SW 1271 (cell line): ENCODE data around the gene CAMLG.
"Not testable (repeated sequence)": the region's sequence is repeated elsewhere in the genome, so short reads cannot be mapped to it uniquely, and the experiment has no call there.

Experiments
- DNase-seq, 2 experiments: peaks; one replicate each; lab custom pipeline; 2025; lab: John Stamatoyannopoulos, UW

Gene CAMLG

GRCh38 chr5:134738133-134738962, at the start of gene CAMLG:
CAMLG (plus strand) TSS chr5:134738548; CDS start chr5:134738621, 73 bp downstream.
- DNase-seq = peak; percentile 96 to 97

DNA sequence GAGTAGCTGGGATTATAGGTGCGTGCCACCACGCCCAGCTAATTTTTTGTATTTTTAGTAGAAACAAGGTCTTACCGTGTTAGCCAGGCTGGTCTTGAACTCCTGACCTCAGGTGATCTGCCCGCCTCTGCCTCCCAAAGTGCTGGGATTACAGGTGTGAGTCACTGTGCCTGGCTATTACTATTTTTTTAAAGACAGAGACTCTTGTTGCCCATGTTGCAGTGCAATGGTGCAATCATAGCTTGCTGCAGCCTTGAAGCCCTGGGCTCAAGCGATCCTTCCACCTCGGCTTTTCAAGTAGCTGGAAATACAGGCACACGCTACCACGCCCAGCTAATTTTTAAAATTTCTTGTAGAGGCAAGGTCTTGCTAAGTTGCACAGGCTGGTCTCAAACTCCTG, 48.2 kb upstream of the CAMLG start:
- not testable (repeated sequence) for DNase-seq

DNA sequence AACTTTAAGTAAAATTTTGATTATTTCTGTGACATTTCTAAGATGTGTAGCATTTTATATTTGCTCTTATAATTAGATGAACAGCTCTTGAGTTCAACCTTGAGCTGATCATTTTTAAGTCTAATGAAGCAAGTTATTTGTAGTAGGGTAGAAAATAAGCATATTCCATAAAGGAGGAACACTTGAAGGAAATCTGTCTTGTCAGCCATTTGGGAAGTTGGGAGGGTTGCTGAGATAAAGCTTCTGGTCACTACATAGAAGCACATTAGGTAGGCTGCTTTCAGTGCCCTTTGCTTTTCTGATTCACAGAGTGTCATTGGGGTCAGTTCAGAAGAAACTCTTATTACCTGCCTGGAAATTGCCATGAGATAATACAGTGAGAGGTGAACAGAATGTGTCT, 45.6 kb upstream of the CAMLG start:
- DNase-seq = no peak

DNA sequence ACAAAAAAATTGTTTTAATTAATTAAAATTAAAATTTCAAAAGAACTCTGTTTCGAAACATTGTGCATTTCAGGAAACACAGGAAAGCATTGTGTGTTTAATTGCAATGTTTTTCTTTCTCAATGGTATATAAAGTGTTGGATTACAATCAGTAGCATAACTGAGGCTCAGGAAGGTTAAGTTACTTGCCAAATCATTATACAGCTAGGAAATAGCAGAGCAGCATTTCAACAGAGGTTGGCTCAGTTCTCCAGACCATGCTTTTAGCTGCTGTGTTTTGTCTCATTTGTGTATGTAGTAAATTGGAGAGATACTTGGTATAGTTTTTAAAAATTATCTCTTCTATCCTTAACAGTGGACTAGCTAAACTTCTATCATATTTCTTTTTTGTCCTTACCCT, 30.0 kb upstream of the CAMLG start:
- no peak for DNase-seq

- no peak for DNase-seq
Observed at GRCh38 chr5:134714120-134714519, 24.2 kb upstream of the CAMLG start.

DNA sequence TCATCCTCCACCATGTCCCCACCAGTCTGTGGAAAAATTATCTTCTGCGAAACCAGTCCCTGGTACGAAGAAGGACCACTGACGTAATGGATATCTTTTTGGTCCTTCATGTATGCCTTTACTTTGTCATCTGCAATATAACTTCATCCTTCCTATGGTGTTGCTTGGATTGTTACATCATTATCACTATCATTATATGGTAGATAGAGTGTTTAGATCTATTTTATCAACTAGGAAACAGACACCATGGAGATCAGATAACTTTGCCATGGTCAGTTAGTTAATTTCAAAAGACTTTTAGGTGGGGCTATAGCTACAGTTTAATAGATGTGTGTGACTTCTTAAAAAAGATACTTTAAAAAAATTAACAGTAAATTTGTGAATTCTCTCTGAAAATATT, 23.8 kb upstream of the CAMLG start:
- DNase-seq = no peak

DNA sequence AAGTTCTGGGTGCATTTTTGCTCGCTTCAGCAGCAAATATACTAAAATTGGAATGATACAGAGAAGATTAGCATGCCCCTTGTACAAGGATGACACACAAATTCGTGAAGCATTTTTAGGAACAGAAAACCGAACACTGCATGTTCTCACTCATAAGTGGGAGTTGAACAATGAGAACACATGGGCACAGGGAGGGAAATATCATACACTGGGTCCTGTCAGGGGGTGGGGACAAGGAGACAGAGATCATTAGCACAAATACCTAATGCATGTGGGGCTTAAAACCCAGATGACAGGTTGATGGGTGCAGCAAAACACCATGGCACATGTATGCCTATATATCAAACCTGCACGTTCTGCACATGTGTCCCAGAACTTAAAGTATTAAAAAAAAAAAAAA, 22.9 kb upstream of the CAMLG start:
- not testable (repeated sequence) for DNase-seq

- DNase-seq = no peak
Observed at GRCh38 chr5:134724872-134725271, 13.5 kb upstream of the CAMLG start.

DNA sequence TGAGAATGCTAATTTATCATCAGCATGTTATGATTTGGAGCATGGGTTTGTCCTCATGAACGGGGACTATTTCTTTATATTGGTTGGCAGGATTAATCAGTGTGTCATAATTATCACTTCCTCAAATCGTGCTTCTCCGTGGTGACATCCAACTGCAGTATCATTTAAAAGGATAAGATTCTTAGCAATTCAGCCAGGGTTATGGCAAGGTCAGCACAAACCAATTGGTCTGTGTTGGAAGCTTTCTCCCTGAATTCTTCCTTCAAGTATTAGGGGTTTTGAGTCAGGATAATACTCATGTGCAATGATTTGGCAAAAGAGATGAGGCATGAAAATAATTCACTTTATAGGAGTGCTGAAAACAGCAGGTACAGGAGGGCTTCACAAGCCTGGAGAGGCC, 5.5 kb upstream of the CAMLG start:
- no peak for DNase-seq

DNA sequence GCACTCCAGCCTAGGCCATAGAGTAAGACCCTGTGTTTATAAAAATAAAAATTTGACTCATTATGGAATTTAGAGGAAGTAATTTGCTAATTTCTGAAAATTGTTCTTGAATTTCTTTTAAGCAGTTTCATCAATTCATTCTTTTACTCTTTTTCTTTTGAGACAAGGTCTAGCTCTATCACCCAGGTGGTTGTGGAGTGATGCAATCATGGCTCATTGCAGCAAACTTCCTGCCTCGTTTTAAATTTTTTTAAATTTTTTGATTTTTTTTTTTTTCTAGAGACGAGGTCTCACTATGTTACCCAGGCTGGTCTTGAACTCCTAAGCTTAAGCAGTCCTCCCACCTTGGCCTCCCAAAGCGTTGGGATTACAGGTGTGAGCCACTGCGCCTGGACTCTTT, 3.1 kb upstream of the CAMLG start:
- DNase-seq = no peak

GRCh38 chr5:134736173-134736812, 2.1 kb upstream of the CAMLG start:
- DNase-seq = no peak

DNA sequence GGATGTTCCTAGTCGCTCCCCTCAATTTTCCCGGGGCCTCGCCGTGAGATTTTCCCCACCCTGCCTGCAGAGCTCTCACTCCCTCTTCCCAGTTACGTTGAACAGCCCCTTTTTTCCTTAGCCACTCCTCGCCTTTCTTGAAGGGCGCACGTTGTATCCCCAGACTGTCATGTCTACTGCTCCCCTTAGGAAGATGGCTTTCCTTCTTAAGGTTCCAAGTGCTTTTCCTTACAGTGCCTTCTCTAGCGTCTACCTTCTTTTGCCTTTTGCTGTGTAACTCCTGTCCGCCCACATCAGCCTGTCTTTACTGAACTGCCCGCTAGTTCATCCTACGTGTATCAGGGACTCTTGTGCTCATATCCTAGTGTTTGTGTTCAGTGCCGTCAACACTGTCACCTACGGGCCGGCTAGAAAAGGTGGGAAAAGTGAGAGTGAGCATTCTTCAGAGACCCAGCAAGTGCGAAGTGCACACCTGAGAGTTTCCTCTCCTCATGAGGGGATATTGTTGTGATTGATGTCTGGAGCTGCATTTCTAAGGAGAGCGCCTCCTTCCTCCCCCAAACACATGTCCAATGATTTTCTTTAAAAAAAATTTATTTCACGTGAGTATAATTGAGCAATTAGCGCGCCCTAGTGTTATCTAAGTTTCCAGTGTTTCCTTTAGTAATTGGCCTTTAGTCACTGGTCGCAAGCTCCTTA, 764 bp downstream of the CAMLG start:
- DNase-seq = peak; percentile 25 to 87

- no peak for DNase-seq
Observed at GRCh38 chr5:134741052-134741451, 2.7 kb downstream of the CAMLG start.

- no peak for DNase-seq
Observed at GRCh38 chr5:134742134-134742533, 3.8 kb downstream of the CAMLG start.

GRCh38 chr5:134749415-134749814, 11.1 kb downstream of the CAMLG start:
- no peak for DNase-seq

GRCh38 chr5:134758176-134758503, 19.8 kb downstream of the CAMLG start:
- no peak for DNase-seq

DNA sequence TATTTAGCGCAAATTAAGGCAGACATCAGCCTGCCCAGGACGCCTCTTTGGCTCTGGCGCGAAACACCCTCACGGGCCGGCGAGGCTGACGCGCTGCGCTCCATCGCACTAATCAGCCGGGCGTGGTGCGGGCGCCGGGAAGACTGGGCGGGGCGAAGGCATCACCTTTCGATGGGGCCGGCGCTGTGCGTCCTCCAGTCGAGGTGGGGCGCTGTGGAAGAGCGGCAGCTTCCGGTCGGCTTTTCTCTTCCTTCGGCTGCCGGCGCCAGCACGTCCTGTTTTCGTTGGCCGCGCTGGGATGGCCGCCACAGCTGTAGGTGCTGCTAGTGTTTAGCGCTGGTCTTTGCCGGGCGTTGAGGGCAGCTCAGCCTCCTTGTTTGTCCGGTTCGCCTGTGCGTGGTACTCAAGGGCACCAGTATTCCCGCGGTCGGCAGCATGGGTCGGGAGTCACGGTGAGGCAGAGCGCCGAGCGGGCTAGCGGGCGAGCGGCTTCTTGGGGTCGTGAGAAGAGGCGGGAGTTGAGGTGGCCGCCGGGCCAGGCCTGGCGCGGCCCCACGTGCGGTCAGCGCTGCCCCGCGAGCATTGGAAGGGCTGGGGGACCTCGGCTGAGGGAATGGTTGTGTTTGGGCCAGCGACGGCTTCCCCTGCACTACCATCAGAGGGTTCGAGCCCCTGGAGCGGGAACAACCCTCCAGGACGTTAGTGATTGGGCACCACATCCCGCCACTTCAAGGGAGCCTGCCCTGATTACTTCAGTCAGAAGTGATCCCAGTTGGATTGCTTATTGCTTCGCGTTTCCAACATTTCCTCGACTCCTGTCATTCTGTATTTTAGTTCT, 20.4 kb downstream of the CAMLG start, which contains the start of gene DDX46:
Gene DDX46 (plus strand): TSS at position 276 of the 838 bp plus-strand sequence. CDS start 160 bp downstream, at position 436.
- peak; percentile 77 to 94 for DNase-seq

GRCh38 chr5:134767528-134768291, 29.4 kb downstream of the CAMLG start:
- not testable (repeated sequence) for DNase-seq

DNA sequence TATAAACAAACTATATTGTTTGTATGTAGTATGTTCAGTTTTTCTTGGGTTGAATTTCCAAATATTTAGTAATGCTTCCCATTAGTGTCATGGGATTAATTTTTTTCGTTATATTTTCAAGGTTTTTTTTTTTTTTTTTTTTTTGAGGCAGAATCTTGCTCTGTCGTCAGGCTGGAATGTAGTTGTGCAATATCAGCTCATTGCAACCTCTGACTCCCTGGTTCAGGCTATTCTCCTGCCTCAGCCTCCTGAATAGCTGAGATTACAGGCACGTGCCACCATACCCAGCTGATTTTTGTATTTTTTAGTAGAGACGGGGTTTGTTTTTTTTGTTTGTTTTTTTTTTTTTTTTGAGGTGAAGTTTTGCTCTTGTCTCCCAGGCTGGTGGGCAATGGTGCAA, 30.9 kb downstream of the CAMLG start:
- no peak for DNase-seq

GRCh38 chr5:134772461-134773125, 34.2 kb downstream of the CAMLG start:
- no peak for DNase-seq

DNA sequence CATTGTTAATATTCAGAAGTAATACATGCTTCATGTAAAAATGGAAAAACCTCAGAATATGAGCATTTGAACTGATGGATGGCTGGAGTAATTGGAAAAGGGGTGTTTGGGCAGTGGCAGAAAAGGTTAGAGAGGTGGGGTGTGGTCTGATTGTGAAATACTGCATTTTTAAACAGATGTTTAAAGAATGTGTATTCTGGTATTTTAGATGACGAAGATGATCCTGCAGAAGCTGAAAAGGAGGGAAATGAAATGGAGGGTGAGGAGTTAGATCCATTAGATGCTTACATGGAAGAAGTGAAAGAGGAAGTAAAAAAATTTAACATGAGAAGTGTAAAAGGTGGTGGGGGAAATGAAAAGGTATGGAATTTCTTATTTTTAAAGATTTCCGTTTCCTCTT, 39.0 kb downstream of the CAMLG start:
- DNase-seq = no peak
